ENCODE measurements around the gene CBFB.
A peak's percentile ranks its signal among the peaks of the same experiment; 100 is the strongest.
"Not testable (repeated sequence)": the region's sequence is repeated elsewhere in the genome, so short reads cannot be mapped to it uniquely, and the experiment has no call there.

The CBFB gene

DNA sequence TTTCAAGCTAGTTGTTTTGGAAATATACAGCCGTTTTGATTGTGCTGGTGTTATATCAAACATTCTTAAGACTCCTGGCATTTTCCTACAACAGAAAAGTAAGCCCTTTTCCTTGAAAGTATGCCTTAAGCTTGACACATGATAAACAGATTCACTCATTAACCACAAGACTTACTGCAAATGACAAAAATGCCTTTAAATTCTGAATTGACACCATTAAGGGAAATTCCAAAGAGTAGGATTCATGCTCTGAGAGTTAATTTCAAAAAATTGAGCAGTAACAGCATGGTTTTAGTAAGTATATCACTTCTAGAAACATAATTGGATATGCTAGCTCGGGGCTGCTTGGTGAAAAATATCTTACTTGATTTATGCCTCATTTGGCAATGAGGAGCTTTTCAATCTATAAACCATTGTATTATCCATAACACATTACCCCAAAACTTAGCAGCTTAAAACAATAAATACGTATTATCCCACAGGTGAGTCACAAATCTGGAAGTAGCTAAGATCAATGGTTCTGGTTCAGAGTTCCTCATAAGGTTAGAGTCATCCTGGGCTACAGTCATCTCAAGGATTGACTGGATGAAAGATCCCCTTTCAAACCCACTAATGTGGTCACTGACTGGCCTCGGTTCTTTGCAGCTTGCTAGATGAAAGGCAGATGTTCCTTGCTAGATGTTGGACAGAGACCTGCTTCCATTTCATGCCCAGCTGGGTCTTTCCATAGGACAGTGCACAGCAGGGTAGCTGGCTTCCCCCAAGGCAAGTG is 72.5 kb downstream of the CBFB start:
- DNase-seq = no peak

DNA sequence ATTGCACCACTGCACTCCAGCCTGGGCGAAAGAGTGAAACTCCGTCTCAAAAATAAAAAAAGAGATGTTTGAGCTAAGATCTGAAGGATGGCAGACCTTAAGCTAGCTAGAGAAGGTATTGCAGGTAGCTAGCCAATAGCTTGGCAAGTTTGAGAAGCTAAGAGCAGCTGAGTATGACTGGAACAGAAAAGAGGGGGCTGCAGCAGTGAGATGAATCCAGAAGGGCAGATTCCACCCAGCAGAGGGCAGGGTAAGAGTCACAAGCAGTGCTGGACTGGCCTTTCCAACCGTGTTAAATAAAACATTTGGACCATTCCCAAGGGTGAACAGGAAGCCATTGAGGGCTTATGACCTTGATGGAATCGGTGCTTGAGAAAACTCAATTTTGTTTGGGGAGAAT is 75.1 kb downstream of the CBFB start:
- no peak for DNase-seq

DNA sequence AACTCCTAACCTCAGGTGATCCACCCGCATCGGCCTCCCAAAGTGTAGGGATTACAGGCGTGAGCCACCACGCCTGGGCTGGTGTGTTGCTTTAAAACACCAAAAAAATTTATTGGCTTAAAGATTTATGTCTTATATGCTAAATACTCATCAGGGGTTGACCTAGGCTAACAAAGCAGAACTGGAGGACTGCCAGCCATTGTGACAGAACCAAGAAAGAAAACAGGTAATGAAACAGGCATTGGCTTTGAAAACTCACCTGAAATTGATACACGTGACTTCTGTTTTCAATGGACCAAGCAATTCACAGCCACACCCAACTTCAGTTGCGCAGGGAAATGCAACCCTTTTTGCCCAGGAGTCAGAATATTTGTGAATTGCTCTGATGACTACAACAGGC is 75.9 kb downstream of the CBFB start:
- no peak for DNase-seq

- no peak for DNase-seq
These were observed 76.3 kb downstream of the CBFB start for GRCh38 chr16:67105246-67105645.

DNA sequence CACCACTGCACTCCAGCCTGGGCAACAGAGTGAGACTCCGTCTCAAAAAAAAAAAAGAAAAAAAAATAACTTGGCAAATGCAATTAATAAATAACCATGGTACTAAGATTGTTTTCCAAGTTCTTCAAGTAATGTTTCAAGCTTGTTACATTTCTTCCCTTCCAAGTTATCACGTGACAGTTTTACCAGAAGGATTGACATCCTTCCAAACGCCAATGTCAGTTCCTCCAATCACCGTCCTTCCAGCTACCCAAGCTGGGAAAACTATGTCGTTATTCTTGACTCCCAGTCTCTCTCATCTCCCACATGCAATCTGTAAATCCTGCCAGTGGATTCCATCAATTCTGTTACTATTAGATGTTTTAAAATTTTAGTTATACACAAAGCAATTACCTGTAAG is 76.9 kb downstream of the CBFB start:
- no peak for DNase-seq

DNA sequence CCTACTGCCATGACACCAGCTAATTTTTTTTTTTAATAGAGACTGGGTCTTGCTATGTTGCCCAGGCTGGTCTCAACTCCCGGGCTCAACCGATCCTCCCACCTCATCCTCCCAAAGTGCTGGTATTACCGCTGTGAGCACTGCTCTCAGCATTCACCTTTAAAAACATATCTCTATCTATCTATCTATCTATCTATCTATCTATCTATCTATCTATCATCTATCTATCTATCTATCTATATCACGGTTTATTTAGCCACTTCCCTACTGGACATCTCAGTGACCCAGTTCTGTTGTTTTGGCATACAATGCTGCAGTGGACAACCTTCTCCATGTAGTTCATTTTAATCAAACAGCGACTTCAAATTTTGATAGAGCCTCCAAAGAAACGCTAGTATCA is 79.5 kb downstream of the CBFB start:
- DNase-seq = no peak

DNA sequence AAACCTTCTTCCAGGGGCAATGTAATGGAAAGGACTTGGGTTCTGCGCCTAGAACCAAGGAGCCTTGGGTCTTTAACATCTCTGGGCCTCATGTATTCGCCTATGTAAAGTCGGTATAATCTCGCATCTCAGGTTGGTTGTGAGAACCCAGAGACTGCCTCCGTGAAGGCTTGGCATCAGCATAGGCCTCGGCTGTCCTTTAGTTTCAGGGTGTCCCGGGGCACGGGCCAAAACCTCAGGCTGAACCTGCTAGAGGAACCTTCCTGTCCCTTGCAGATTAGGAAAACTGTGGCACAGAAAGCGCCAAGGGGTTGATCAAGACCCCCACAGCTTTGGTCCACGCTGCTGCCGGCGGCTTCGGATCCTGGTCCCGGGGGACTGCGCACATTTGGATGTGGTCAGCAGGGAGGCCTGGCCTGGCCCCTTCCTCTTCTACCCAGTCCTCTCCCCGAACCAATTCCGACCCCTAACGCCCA is 80.0 kb downstream of the CBFB start:
- no peak for DNase-seq

DNA sequence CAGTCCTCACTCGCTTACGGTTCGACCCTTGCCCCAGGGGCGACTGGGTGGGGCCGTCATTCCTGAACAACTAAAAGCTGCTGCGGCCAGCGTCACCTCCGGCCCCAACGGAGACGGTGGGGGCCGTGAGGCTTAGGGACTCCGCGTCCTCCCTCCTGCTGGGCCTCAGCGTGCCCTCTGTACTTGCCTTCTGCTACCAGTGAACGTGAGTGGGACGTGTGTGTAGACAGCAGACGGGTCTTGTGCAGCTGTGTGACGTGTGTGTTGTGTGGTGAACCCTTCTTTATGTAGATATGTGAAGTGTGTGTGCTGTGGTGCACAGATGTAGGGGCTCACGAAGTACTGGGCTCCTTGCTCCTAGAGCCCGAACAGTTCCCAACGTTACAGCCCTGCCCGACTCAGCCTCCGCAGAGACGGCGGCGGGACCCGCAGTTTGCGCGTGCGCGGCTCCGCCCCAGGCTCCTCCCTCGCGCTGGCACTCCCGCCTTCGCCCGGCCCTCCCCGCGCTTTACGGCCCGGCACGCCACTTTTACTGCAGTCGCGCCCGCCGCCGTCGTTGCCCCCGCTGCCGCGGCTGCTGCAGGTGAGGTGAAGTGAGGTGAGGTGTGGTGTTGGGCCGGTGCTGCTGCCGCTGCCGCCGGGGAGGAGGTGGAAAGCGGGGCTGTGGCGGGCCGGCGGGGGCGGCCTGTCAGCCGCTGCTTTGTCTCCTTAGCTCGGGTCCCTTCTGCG is 80.6 kb downstream of the CBFB start, which contains the start of gene PHAF1:
PHAF1 (plus strand) TSS at position 535 of the 729 bp plus-strand sequence. CDS start 235 bp downstream, outside the sequence.
- DNase-seq = peak; percentile 84

DNA sequence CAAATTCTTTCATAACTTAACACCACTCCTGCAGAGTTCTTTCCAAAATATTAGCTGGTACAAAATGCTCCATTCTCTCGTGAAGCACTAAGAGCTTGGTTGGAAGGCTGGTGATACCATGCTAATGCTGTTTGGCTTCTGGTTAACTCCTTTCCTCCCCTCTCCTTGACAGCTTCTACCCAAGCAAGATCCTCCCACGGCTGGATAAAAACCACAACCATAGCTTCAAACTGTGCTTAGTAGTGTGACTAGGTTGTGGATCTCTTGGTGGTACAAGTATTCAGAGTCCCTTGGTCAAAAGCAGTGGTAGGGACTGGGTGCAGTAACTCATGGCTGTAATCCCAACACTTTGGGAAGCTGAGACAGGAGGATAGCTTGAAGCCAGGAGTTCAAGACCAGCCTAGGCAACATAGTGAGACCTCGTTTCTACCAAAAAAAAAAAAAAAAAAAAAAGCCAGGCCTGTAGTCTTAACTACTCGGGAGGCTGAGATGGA is 83.0 kb downstream of the CBFB start:
- DNase-seq = no peak

- DNase-seq = no peak
These were observed 83.8 kb downstream of the CBFB start for GRCh38 chr16:67112591-67113399.

GRCh38 chr16:67114793-67115192 is 85.8 kb downstream of the CBFB start:
- DNase-seq = no peak

DNA sequence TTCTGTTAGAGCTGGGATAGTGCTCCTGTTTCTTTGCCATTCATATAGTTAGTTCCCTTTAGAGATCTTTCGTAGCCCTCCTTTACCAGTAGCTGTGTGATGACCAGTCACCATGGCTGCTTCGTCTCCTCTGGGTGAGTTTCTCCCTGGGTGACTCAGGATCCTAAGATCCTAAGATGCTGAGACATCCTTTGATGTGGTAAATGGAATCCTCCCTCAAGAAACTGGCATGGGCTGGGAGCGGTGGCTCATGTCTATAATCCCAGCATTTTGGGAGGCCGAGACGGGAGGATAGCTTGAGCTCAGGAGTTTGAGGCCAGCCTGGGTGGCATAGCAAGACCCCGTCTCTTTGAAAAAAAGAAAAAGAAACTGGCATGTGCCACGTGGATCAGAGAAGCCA is 86.7 kb downstream of the CBFB start:
- DNase-seq = no peak

DNA sequence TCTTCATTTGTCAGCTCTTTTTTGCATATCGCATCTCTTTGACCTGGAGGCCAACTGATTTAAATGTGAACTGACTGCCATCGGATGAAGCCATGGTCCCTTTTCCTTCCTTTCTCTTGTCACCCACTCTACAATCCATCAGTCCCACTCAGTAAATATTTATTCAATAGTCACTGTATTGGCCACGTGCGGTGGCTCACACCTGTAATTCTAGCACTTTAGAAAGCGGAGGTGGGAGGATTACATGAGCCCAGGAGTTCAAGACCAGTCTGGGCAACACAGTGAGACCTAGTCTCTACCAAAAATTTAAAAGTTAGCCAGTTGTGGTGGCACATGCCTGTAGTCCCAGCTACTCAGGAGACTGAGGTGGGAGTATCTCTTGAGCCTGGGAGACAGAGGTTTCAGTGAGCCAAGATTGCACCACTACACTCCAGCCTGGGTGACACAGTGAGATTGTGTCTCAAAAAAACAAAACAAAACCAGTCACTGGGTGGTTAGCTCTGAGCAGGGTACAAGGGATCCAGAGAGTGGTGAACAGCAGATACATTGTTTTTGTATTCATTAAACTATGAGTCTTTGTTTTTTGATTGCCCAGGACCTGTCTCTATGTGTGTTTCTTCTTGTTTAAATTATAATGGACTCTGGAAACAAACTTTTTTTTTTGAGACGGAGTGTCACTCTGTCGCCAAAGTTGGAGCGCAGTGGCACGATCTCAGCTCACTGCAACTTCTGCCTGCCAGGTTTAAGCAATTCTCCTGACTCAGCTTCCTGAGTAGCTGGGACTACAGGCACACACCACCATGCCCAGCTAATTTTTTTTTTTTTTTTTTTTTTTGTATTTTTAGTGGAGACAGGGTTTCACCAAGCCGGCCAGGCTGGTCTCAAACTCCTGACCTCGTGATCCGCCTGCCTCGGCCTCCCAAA is 87.7 kb downstream of the CBFB start:
- DNase-seq = no peak

GRCh38 chr16:67117716-67118115 is 88.8 kb downstream of the CBFB start:
- DNase-seq = no peak

DNA sequence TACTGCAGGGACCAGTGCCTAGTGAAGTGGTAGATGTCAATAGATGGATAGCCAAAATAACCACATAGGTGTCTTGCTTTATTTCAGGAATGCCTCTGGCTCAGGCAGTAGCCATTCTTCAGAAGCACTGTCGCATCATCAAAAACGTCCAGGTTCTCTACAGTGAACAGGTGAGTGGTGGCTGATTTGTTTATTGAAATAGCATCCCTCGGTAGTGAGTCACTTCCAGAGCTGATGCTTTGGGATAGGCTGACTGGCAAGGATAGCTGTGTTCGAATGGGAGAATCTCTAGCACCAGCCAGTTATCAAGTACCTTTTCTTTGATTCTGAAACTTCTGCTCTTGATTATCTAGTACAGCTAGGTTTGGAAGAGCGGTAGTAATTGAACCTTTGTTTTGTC is 91.1 kb downstream of the CBFB start:
- DNase-seq = no peak

DNA sequence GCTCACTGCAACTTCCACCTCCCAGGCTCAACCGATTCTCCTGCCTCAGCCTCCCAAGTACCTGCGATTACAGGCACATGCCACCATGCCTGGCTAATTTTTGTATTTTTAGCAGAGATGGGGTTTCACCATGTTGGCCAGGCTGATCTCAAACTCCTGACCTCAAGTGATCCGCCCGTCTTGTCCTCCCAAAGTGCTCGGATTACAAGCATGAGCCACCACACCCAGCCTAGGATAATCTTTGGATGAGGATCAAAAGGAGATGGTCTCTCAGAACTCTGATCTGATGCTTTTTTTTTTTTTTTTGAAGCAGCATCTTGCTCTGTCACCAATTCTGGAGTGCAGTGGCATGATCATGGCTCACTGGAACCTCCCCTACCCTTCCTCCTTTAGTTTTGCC is 93.8 kb downstream of the CBFB start:
- not testable (repeated sequence) for DNase-seq

DNA sequence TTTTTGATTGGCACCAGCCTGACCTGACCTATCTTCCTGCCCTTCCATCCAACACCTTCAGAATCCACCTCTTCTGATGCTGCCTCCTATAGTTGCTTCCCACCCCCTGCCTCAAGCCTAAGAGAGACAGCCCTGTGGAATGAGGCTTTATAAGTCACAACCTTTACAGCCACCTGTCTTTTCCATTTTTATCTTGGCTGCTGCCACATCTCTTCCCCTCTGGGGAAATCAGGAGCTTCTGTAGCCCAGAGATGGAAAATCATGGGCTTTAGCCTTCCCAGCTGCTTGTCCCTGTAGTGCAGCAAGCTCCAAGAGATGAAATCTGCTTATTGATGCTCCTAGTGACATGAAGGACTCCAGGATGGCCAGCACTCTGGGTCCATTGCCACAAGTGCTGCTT is 99.5 kb downstream of the CBFB start:
- no peak for DNase-seq

GRCh38 chr16:67128887-67129286 is 99.9 kb downstream of the CBFB start:
- DNase-seq = no peak

GRCh38 chr16:67129422-67129821 is 100.5 kb downstream of the CBFB start:
- no peak for DNase-seq

DNA sequence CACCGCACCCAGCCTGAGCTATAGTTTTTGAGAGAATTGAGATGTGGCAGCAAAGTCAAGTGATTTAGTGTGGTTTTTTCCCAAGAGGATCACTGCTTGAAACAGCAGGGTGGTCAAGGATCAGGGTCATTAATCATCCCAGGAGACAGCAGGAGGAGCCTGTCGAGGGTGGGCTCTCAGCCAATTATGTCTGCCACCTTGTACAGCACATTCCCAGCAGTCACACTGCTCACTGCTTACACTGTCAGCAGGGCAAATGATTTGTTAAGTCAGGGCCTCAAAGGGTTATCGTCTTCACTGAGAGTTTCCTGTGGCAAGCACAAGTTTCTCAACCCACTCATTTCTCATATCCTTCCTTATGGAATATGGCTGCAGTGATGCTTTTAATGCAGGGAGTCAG is 108.7 kb downstream of the CBFB start:
- no peak for DNase-seq

DNA sequence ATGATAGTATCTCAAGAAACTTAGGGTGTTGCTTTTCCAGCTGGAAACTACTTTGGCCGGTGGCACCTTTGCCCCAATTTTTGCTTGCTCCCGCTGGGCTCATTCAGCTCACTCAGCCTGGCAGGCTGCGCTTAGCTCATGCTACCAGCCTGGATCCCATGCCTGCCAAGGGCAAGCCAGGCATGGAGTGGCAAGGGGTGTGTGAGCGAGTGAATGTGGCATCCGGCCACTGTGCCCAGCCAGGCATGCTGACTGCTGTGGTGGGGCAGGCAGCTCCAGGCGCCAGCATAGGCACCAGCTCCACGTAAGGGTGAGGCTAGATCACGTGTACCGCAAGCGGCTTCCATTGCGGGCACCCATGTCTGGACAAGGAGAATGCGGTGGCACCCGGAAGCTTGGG is 112.4 kb downstream of the CBFB start:
- no peak for DNase-seq

- DNase-seq = no peak
These were observed 113.4 kb downstream of the CBFB start for GRCh38 chr16:67142342-67142741.

All from NCI-H146 (cell line).